ENCODE results near the gene TDRD10. TPM values are rescaled to one million over a fixed set of nuclear protein-coding genes. Genes with fewer than 3 reads are reported as not detected.

The TDRD10 gene
- total and polyA plus RNA-seq, 4 donors = 0.23 to 1.5 (median 0.78) TPM

- WGBS = 83% methylated on average over 5 of the region's 5 CpGs
- Histone ChIP-seq H3K4me1 (ENCODE audit: control insufficient read depth in 4 of 4, insufficient read depth in 4 of 4, low read length in 3 of 4) (peaks cover 4 to 12% (median 8%) of the 10 kb centered on the region in 4 donors), H3K4me3 (ENCODE audit: low read depth in 1 of 3, low read length in 3 of 3) (no peak overlapping the region), H3K9me3 (ENCODE audit: control insufficient read depth in 4 of 4, low read length in 3 of 4) (peaks cover 0 to 2% (median 0%) of the 10 kb centered on the region in 4 donors), H3K27ac (ENCODE audit: low read depth in 1 of 2, low read length in 2 of 2) (no peak overlapping the region), H3K27me3 (ENCODE audit: control insufficient read depth in 4 of 4, insufficient read depth in 4 of 4, low read length in 3 of 4) (no peaks in the 10 kb centered on the region), H3K9ac (ENCODE audit: low read depth in 1 of 2, low read length in 2 of 2) (no peak overlapping the region), H3K36me3 (ENCODE audit: control insufficient read depth in 4 of 4, insufficient read depth in 3 of 4, low read depth in 1 of 4, low read length in 3 of 4) (peaks cover 0 to 1% (median 0%) of the 10 kb centered on the region in 4 donors)
- no peak for DNase-seq (ENCODE audit: low spot score)
- no peak for TF ChIP-seq RXRA (IDR thresholded peaks at IDR 0.05)
- no peak for TF ChIP-seq SP1 (IDR thresholded peaks at IDR 0.05)
- TF ChIP-seq FOXA1 (IDR thresholded peaks at IDR 0.05) = no peak
- no peak for TF ChIP-seq RAD21 (IDR thresholded peaks at IDR 0.05)
- no peak for TF ChIP-seq FOXA2 (IDR thresholded peaks at IDR 0.05)
- TF ChIP-seq MAX (IDR thresholded peaks at IDR 0.05) = no peak
- no peak for TF ChIP-seq EGR1 (IDR thresholded peaks at IDR 0.05; ENCODE audit: low read depth in 2 of 2)
- TF ChIP-seq JUND (IDR thresholded peaks at IDR 0.05) = no peak
- TF ChIP-seq YY1 (IDR thresholded peaks at IDR 0.05) = no peak
- TF ChIP-seq GABPA (IDR thresholded peaks at IDR 0.05 in 1 of 2, conservative IDR thresholded peaks at IDR 0.05 in 1 of 2) = no peak
- TF ChIP-seq NR2F2 (IDR thresholded peaks at IDR 0.05) = no peak
- no peak for TF ChIP-seq CTCF (IDR thresholded peaks at IDR 0.05; ENCODE audit: low read depth, low read length, missing input control)
- no peak for TF ChIP-seq HNF4G (IDR thresholded peaks at IDR 0.05)
- TF ChIP-seq, protein P1, sequence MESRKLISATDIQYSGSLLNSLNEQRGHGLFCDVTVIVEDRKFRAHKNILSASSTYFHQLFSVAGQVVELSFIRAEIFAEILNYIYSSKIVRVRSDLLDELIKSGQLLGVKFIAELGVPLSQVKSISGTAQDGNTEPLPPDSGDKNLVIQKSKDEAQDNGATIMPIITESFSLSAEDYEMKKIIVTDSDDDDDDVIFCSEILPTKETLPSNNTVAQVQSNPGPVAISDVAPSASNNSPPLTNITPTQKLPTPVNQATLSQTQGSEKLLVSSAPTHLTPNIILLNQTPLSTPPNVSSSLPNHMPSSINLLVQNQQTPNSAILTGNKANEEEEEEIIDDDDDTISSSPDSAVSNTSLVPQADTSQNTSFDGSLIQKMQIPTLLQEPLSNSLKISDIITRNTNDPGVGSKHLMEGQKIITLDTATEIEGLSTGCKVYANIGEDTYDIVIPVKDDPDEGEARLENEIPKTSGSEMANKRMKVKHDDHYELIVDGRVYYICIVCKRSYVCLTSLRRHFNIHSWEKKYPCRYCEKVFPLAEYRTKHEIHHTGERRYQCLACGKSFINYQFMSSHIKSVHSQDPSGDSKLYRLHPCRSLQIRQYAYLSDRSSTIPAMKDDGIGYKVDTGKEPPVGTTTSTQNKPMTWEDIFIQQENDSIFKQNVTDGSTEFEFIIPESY (IDR thresholded peaks at IDR 0.05) = no peak
- TF ChIP-seq ATF3 (IDR thresholded peaks at IDR 0.05) = no peak
- TF ChIP-seq HNF4A (conservative IDR thresholded peaks at IDR 0.05) = no peak
Observed at GRCh38 chr1:154503898-154504297, 1.9 kb downstream of the TDRD10 start.

GRCh38 chr1:154512760-154513159 lies 10.7 kb downstream of the TDRD10 start:
- H3K9ac ChIP-seq (ENCODE audit: low read depth in 1 of 2, low read length in 2 of 2) = no peak overlapping the region
- no peaks in the 10 kb centered on the region for H3K4me1 ChIP-seq (ENCODE audit: control insufficient read depth in 4 of 4, insufficient read depth in 4 of 4, low read length in 3 of 4)
- H3K27me3 ChIP-seq (ENCODE audit: control insufficient read depth in 4 of 4, insufficient read depth in 4 of 4, low read length in 3 of 4) = no peaks in the 10 kb centered on the region
- no peaks in the 10 kb centered on the region for H3K36me3 ChIP-seq (ENCODE audit: control insufficient read depth in 4 of 4, insufficient read depth in 3 of 4, low read depth in 1 of 4, low read length in 3 of 4)
- H3K27ac ChIP-seq (ENCODE audit: low read depth in 1 of 2, low read length in 2 of 2) = no peak overlapping the region
- H3K9me3 ChIP-seq (ENCODE audit: control insufficient read depth in 4 of 4, low read length in 3 of 4) = no peaks in the 10 kb centered on the region
- WGBS = 82% methylated on average over 3 of the region's 3 CpGs
- H3K4me3 ChIP-seq (ENCODE audit: low read depth in 1 of 3, low read length in 3 of 3) = no peak overlapping the region
- DNase-seq (ENCODE audit: low spot score) = no peak
- no peak for TF ChIP-seq RAD21 (IDR thresholded peaks at IDR 0.05)
- TF ChIP-seq MAX (IDR thresholded peaks at IDR 0.05) = no peak
- TF ChIP-seq NR2F2 (IDR thresholded peaks at IDR 0.05) = no peak
- TF ChIP-seq FOXA2 (IDR thresholded peaks at IDR 0.05) = no peak
- no peak for TF ChIP-seq FOXA1 (IDR thresholded peaks at IDR 0.05)
- TF ChIP-seq RXRA (IDR thresholded peaks at IDR 0.05) = no peak
- no peak for TF ChIP-seq YY1 (IDR thresholded peaks at IDR 0.05)
- no peak for TF ChIP-seq EGR1 (IDR thresholded peaks at IDR 0.05; ENCODE audit: low read depth in 2 of 2)
- TF ChIP-seq HNF4A (conservative IDR thresholded peaks at IDR 0.05) = no peak
- no peak for TF ChIP-seq CTCF (IDR thresholded peaks at IDR 0.05; ENCODE audit: low read depth, low read length, missing input control)
- no peak for TF ChIP-seq SP1 (IDR thresholded peaks at IDR 0.05)
- no peak for TF ChIP-seq REST (IDR thresholded peaks at IDR 0.05)
- no peak for TF ChIP-seq HNF4G (IDR thresholded peaks at IDR 0.05)
- TF ChIP-seq, protein P1 (IDR thresholded peaks at IDR 0.05) = no peak

All from liver (tissue), 9 donors.